GM12873 (cell line): ENCODE measurements around the gene TLK1.

Experiments used
- CTCF ChIP-seq: IDR thresholded peaks from 2 replicates; pipeline ENCODE4 v1.5.1; 2012; ENCODE audit warnings: low read depth, mild to moderate bottlenecking, moderate library complexity, low read length, control low read depth; ENCODE audit not compliant: insufficient read depth; ENCODE audit errors: missing control alignments

Gene TLK1

GRCh38 chr2:171139860-171140259, 20.8 kb downstream of the TLK1 start:
- TF ChIP-seq CTCF: no peak

GRCh38 chr2:171136024-171136423, 24.7 kb downstream of the TLK1 start:
- no peak for TF ChIP-seq CTCF

- no peak for TF ChIP-seq CTCF
Observed at GRCh38 chr2:171134624-171135230, 26.0 kb downstream of the TLK1 start.

GRCh38 chr2:171132086-171132485, 28.6 kb downstream of the TLK1 start:
- no peak for TF ChIP-seq CTCF

- no peak for TF ChIP-seq CTCF
Observed at GRCh38 chr2:171128461-171128860, 32.2 kb downstream of the TLK1 start.

- TF ChIP-seq CTCF: no peak
Observed at GRCh38 chr2:171124541-171124940, 36.2 kb downstream of the TLK1 start.

- no peak for TF ChIP-seq CTCF
Observed at GRCh38 chr2:171109571-171109970, 51.1 kb downstream of the TLK1 start.

- TF ChIP-seq CTCF: no peak
Observed at GRCh38 chr2:171109020-171109419, 51.7 kb downstream of the TLK1 start.
